ENCODE results near the gene DENND4A. TPM values are rescaled to one million over a fixed set of nuclear protein-coding genes. Genes with fewer than 3 reads are reported as not detected.

The DENND4A gene
- total RNA-seq, 4 donors from 2014 or later = 16.5 to 40.4 (median 24.5) TPM

- TF ChIP-seq, protein P1, sequence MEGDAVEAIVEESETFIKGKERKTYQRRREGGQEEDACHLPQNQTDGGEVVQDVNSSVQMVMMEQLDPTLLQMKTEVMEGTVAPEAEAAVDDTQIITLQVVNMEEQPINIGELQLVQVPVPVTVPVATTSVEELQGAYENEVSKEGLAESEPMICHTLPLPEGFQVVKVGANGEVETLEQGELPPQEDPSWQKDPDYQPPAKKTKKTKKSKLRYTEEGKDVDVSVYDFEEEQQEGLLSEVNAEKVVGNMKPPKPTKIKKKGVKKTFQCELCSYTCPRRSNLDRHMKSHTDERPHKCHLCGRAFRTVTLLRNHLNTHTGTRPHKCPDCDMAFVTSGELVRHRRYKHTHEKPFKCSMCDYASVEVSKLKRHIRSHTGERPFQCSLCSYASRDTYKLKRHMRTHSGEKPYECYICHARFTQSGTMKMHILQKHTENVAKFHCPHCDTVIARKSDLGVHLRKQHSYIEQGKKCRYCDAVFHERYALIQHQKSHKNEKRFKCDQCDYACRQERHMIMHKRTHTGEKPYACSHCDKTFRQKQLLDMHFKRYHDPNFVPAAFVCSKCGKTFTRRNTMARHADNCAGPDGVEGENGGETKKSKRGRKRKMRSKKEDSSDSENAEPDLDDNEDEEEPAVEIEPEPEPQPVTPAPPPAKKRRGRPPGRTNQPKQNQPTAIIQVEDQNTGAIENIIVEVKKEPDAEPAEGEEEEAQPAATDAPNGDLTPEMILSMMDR (IDR thresholded peaks at IDR 0.05) = no peak
- TF ChIP-seq POLR2A (IDR thresholded peaks at IDR 0.05) = no peak
- TF ChIP-seq POLR2AphosphoS5 (IDR thresholded peaks at IDR 0.05) = no peak
- no peak for TF ChIP-seq EP300 (IDR thresholded peaks at IDR 0.05; ENCODE audit: low read depth)
- intact Hi-C loops (cut with DNase I; ENCODE audit: low total_unique reads) (no loop called here), in situ Hi-C loops (cut with MboI; ENCODE audit: low pct_ligation_motif_present in 1 of 4, low pct_unique_long_range_greater_than_20kb in 1 of 4, low sequenced_read_pairs in 3 of 4) (no loop called here)
- H3K4me1 ChIP-seq = peaks cover 14 to 26% (median 19%) of the 10 kb centered on the region in 4 donors
- WGBS, 2 donors (ENCODE audit: low coverage in 1 of 2) = 20 to 58% methylated on average over 1 to 2 of the region's 2 CpGs
- no peak for DNase-seq
- H3K27ac ChIP-seq = peak overlapping the region in 2 of 4 donors; percentile 92 to 95
- no peaks in the 10 kb centered on the region for H3K36me3 ChIP-seq
- no peaks in the 10 kb centered on the region for H3K27me3 ChIP-seq
- no peak overlapping the region for H3K4me3 ChIP-seq
- no peaks in the 10 kb centered on the region for H3K9me3 ChIP-seq
Observed at GRCh38 chr15:65612616-65612946, 179.5 kb downstream of the DENND4A start.

DNA sequence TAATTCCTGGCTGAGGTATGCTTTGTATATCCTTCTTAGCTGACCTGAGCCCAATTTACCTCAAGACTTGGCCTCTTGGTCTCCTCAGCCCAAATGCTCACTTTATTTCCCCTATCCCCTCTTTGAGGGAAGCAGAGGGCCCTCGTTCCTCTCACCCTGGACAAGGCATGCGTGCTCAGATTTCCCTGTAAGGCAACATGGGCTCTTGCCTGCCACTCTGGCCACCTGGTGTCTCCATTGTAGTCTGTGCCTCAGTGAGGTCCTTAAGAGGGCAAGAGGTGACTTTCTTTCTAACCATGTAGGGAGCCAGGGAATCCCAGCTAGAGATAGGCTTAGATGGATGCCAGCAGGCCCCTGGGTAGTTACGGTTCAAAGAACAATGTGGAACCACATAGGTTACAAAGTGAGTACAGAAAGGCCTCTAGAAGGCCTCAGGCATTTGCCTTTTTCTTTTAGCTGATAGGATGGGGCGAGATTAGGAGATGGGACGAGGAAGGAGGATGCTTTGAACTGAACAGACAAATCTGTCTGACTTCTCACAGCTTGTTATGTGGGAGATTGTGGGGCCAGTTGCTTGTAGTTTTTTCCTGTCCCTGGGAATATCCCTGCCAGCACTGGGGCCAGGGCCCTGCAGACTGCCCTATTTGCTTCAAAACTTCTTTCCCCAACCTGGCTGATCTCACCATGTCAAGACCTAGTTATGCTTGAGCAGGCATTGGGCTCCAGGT is 180.0 kb downstream of the DENND4A start:
- intact Hi-C loops (cut with DNase I; ENCODE audit: low total_unique reads) = no loop called here

GRCh38 chr15:65610871-65611718 is 181.0 kb downstream of the DENND4A start, which contains the start of gene INTS14:
Gene INTS14 (minus strand): TSS chr15:65611131. CDS start chr15:65607380, 3,751 bp downstream.
- WGBS, 2 donors (ENCODE audit: low coverage in 1 of 2) = 1% methylated on average over 13 to 55 of the region's 64 CpGs
- peaks cover 14 to 26% (median 19%) of the 10 kb centered on the region in 4 donors for H3K4me1 ChIP-seq
- no peaks in the 10 kb centered on the region for H3K27me3 ChIP-seq
- in situ Hi-C loops (cut with MboI; ENCODE audit: low pct_ligation_motif_present in 1 of 4, low pct_unique_long_range_greater_than_20kb in 1 of 4, low sequenced_read_pairs in 3 of 4) = no loop called here
- H3K9me3 ChIP-seq = no peaks in the 10 kb centered on the region
- DNase-seq = peak; percentile 98
- H3K36me3 ChIP-seq = no peaks in the 10 kb centered on the region
- peak within 1 kb of the TSS; percentile 57 to 87 (median 81) for H3K4me3 ChIP-seq
- intact Hi-C loops (cut with DNase I; ENCODE audit: low total_unique reads) = no loop called here
- peak within 1 kb of the TSS; percentile 92 to 95 (median 94) for H3K27ac ChIP-seq
- TF ChIP-seq EP300 (IDR thresholded peaks at IDR 0.05; ENCODE audit: low read depth) (no peak), POLR2AphosphoS5 (IDR thresholded peaks at IDR 0.05) (peak; percentile 73 to 87 (median 87)), POLR2A (IDR thresholded peaks at IDR 0.05) (peak; percentile 90)
- TF ChIP-seq, protein P1 (IDR thresholded peaks at IDR 0.05) = peak; percentile 44 to 74 (median 54)

More for the DNA sequence above, 180.0 kb downstream of the DENND4A start:
- Histone ChIP-seq H3K4me1 (peaks cover 14 to 26% (median 19%) of the 10 kb centered on the region in 4 donors), H3K9me3 (no peaks in the 10 kb centered on the region), H3K4me3 (peak overlapping the region in 3 of 4 donors; percentile 77 to 87 (median 85)), H3K27me3 (no peaks in the 10 kb centered on the region), H3K36me3 (no peaks in the 10 kb centered on the region), H3K27ac (peak overlapping the region; percentile 92 to 95 (median 94))
- in situ Hi-C loops (cut with MboI; ENCODE audit: low pct_ligation_motif_present in 1 of 4, low pct_unique_long_range_greater_than_20kb in 1 of 4, low sequenced_read_pairs in 3 of 4) = no loop called here
- DNase-seq = no peak
- no peak for TF ChIP-seq EP300 (IDR thresholded peaks at IDR 0.05; ENCODE audit: low read depth)
- TF ChIP-seq, protein P1 (IDR thresholded peaks at IDR 0.05) = no peak
- no peak for TF ChIP-seq POLR2AphosphoS5 (IDR thresholded peaks at IDR 0.05)
- no peak for TF ChIP-seq POLR2A (IDR thresholded peaks at IDR 0.05)
- WGBS, 2 donors (ENCODE audit: low coverage in 1 of 2) = 85 to 88% methylated on average over 5 of the region's 5 CpGs

Small RNA genes within 50 kb of the gene (small RNA-seq; reads per million reads assigned to genes)
- gene MIR4511 = 0 to 0.42 (median 0.15) reads per million in 4 donors
- 0 to 0.28 (median 0.09) reads per million in 4 donors for gene SNORD13E

Other genes with a start within 250 kb of the DENND4A start
- gene INTS14, start 181.2 kb downstream of the DENND4A start, total RNA-seq = 100 to 1,000 TPM in 1 of 4 donors, 10 to 100 TPM in 3; 12.3 to 272 (median 37.2) TPM
- 1 to 10 TPM; 5.8 to 9.7 (median 5.9) TPM for gene SLC24A1, start 170.4 kb downstream of the DENND4A start, total RNA-seq
- 100 to 1,000 TPM in 2 of 4 donors, 10 to 100 TPM in 2; 25.5 to 322 (median 134) TPM for gene RAB11A, start 77.2 kb upstream of the DENND4A start, total RNA-seq

All from transverse colon (tissue), 4 donors.